HG03097 (cell line): ENCODE results near the gene ARID5B.
"Not testable (repeated sequence)": the region's sequence is repeated elsewhere in the genome, so short reads cannot be mapped to it uniquely, and the experiment has no call there.

Source experiments
- ATAC-seq: cut with Tn5 transposase; IDR thresholded peaks from one replicate; pipeline ENCODE4 v1.9.1; 2021; ENCODE audit not compliant: unreplicated experiment, low FRiP score

The ARID5B gene, protein sequence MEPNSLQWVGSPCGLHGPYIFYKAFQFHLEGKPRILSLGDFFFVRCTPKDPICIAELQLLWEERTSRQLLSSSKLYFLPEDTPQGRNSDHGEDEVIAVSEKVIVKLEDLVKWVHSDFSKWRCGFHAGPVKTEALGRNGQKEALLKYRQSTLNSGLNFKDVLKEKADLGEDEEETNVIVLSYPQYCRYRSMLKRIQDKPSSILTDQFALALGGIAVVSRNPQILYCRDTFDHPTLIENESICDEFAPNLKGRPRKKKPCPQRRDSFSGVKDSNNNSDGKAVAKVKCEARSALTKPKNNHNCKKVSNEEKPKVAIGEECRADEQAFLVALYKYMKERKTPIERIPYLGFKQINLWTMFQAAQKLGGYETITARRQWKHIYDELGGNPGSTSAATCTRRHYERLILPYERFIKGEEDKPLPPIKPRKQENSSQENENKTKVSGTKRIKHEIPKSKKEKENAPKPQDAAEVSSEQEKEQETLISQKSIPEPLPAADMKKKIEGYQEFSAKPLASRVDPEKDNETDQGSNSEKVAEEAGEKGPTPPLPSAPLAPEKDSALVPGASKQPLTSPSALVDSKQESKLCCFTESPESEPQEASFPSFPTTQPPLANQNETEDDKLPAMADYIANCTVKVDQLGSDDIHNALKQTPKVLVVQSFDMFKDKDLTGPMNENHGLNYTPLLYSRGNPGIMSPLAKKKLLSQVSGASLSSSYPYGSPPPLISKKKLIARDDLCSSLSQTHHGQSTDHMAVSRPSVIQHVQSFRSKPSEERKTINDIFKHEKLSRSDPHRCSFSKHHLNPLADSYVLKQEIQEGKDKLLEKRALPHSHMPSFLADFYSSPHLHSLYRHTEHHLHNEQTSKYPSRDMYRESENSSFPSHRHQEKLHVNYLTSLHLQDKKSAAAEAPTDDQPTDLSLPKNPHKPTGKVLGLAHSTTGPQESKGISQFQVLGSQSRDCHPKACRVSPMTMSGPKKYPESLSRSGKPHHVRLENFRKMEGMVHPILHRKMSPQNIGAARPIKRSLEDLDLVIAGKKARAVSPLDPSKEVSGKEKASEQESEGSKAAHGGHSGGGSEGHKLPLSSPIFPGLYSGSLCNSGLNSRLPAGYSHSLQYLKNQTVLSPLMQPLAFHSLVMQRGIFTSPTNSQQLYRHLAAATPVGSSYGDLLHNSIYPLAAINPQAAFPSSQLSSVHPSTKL

GRCh38 chr10:61900829-61901792, at the start of gene ARID5B:
Gene ARID5B (plus strand): TSS chr10:61901699. CDS start chr10:61901710, 11 bp downstream.
- ATAC-seq: no peak

- ATAC-seq: no peak
Measured at GRCh38 chr10:61852261-61852660, 49.2 kb upstream of the ARID5B start.

GRCh38 chr10:61855771-61856170, 45.7 kb upstream of the ARID5B start:
- ATAC-seq: no peak

DNA sequence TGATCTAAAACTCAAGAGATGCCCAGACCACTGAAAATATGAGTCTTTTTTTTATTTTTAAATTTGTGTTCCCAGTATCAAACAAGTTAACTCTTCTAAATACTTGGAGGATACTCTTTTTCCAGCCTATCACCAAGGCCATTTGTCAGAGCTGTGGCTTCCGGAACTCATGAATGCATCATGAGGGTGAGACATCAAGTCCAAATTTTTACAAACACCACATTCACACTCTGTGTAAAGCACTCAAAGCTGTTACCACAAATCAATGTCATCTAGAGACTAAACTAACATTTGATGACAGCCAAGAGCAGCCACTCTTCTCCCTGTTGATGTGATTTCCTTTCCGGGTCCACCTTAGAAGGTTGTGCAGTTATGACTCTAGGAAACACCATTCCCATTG, 43.8 kb upstream of the ARID5B start:
- ATAC-seq: no peak

DNA sequence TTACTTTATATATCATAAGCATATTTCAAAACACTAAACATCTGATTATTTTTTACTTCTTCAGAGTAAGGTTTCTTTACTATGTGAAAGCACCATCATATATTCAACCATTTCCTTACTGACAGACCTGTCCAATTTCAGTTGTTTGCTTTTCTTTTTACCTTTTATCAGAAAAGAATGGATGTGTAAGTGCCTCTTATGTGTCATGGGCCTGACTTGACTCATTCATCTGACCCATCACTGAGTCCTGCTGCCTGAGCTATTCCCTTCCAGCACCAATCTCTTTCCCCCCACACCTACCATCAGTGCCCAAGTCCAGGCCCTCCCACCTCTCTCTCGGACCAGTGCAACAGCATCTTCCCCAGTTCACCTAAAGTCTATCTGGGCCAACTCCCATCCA, 41.7 kb upstream of the ARID5B start:
- no peak for ATAC-seq

GRCh38 chr10:61860964-61861758, 40.3 kb upstream of the ARID5B start:
- ATAC-seq: no peak

DNA sequence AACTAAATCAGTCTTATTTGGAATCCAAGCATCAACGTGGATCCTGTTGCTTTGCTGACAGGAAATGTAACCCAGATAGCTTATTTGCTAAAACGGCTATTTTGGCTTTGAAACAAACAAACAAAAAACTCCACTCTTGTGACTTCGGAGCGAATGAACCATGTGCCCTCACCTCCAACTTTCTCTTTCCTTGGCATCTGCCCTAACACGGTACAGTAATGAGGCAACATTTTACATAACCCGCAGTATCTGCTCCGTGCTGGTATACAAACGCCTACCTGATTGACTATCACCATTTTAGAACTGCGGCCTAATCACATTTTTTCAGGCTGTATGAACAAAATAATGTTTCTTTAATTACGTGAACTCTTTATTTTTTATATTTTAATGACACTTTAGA, 37.5 kb upstream of the ARID5B start:
- ATAC-seq: no peak

DNA sequence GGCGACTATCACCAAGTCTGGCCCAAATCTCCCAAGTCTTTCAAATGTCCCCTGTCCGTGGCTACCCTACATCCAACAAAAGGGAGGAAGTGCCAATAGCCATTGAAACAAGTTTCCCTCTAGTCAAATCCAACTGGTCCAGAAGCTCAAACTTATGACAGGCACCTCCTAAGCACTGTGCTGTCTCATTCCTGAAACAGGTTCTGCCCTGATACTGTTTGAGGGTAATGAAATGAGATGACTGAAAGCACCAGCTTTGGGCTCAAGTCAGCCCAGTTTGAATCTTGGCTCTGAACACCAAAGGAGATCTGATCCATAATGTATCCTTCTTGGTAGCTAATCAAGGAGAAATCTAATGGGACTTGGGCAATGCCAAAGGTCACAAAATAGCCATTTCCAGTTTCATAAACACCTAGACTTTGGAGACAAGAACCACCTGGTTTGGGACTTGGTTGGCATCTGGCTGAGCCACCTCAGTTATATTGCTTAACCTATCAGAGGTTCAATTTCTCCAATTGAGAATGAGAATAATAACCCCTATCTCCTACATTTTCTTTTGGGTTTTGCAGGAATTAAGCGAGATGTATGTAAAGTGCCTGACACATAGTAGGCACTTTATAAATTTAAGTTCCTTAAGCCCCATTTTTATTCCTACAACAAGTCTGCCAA, 34.7 kb upstream of the ARID5B start:
- ATAC-seq: no peak

GRCh38 chr10:61867374-61867773, 34.1 kb upstream of the ARID5B start:
- ATAC-seq: not testable (repeated sequence)

- not testable (repeated sequence) for ATAC-seq
Measured at GRCh38 chr10:61867817-61868216, 33.7 kb upstream of the ARID5B start.

DNA sequence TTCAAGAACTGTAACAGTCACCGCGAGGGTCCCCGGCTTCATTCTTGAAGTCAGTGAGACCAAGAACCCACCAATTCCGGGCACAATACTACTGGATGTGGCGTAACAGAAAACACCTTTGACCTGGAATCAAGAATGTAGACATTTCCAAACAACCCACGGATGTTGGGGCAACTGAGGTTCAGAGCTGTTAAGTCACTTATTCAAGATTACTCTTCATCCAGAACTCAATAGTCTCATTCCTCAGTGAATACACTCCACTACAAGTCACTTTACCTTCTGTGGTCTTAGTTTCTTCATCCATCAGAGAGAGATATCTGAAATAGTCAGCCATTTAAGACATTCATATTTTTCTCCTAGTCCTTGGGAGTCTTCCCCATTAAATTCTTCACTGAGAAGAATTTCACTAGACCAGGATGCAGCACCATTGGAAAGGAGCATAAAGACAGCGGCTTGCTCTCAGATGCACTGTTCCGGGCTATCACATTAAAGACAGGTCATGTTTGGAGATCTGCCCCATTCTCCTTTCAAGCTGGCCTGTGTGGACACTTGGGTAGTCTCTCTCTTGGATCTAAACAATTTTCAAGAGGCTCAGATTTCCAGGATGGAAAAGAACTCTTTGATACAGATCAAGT, 32.3 kb upstream of the ARID5B start:
- ATAC-seq: no peak

DNA sequence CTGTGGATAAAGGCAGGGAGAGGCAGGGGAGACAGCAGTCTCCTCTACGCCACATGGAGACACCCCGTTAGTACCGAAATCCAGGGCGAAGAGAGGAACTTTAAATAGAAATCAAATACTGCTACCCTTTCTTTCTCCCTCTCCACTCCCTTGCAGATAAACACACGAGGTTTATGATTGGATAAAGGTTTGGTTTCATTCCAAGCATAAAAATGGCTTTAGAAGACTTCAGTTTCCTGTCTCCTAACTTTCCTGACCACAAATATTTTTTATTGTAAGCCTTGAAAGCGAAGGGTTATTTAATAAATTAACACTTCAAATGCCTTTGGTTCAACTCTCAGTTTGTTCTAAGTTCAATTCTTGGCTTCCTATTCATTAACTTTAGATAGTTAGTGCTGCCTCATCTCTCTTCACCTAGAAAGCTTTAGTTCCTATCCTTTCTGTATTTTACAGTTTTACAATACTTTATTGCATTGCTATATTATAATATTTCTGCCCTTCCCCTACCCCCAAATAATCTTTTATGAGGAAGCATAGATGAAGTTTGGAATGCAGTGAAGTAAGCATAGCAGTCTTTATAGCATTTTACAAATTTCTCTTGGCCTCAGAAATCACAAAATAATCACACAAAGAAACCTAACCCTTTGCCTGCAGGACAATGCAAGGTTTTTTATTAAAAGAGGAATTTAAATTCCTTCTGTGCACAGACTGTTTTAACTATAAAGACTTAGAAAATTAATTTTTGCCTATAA, 31.5 kb upstream of the ARID5B start:
- ATAC-seq: no peak

DNA sequence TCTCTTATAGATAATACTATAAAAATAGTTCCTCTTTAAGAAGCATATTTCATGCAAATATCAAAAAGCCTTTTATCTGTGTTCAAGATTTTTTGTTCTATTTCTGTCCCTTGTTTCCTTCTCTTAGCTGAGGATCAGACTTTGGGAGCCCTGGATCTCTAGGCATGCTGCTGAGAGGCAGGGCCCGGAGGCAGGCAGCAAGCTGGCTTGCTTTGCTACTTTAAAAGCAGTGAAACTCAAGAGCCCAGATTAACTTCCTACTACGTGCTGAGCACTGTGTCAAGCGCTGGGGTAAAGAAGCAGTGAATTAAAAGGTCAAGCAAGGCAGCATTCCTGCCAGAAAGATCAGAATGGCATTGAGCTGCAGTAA, 31.0 kb upstream of the ARID5B start:
- no peak for ATAC-seq

DNA sequence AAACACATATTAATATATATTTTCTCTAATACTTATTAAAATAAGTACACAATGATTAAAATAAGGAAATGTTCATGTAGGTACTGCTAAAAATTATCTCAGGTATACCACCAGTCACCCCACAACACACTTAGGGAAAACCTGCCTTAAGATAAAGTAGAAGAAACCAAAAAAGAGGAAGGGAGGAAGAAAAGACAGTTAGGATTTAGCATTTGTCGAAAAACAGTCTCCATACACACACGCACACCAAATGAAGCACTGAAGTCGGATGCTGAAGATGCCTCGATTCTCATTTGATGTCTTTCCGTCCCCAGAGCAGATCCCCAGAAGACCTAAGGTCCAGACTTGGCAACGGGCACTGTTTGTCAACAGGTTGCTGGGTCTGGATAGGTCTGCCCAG, 30.0 kb upstream of the ARID5B start:
- no peak for ATAC-seq

- ATAC-seq: no peak
Measured at GRCh38 chr10:61877887-61878739, 23.4 kb upstream of the ARID5B start.

DNA sequence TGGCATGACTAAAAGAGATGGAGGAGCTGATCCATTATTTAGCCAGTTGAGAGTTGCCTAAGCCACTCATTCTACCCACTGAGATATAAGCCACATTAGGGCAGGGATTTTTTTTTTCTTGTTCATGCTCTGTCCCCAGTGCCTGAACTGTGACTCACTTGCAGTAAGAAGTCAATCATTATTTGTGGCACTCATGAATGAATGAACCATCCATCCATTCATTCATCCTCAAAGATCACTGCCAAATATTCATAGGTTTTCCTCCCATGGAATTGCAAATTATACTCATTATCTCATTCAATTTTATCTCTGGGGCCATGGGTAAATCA, 22.8 kb upstream of the ARID5B start:
- no peak for ATAC-seq
